Suprapubic skin (tissue), 4 donors: ENCODE measurements around the gene RANBP1.

ENCODE experiments used
- POLR2A ChIP-seq, 2 donors: fragments of 450-650 bp; IDR thresholded peaks; one replicate each; pipeline ENCODE4 v1.6.1; 2017; ENCODE audit warnings: antibody characterized with exemption in 2 of 2, mild to moderate bottlenecking in 2 of 2, moderate library complexity in 2 of 2
- POLR2AphosphoS5 ChIP-seq, 3 donors: sonication (generic); formaldehyde crosslinking; IDR thresholded peaks; one replicate each; pipeline ENCODE4 v1.6.1; 2017; ENCODE audit warnings: antibody characterized with exemption in 3 of 3
- TF ChIP-seq, protein P1 (sequence below), 2 donors: fragments of 200-600 bp in 1 of 2; fragments of 450-650 bp in 1 of 2; sonication (generic) in 1 of 2; IDR thresholded peaks; one replicate each; pipeline ENCODE4 v1.5.1; 2016 to 2019; ENCODE audit warnings: antibody characterized with exemption in 2 of 2, mild to moderate bottlenecking in 1 of 2, moderate library complexity in 1 of 2

DNA sequence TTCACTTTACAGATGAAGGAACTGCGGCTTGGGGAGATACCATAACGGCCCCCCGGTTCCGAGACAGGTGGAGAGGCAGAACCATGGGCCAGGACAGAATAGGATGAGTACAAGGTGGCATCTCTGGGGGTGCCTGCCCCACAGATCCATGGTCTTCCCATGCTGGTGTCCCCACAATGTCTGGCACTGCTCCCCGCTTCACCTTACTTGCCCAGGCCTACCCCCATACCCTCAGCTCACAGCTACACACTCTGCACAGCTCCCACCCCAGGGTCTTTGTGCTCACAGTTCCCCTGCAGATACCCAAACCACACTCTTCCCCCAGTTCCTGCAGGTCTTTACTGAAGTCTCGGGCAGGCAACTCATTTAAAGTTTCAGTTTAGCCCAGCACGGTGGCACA, 47.3 kb upstream of the RANBP1 start:
- TF ChIP-seq, protein P1, sequence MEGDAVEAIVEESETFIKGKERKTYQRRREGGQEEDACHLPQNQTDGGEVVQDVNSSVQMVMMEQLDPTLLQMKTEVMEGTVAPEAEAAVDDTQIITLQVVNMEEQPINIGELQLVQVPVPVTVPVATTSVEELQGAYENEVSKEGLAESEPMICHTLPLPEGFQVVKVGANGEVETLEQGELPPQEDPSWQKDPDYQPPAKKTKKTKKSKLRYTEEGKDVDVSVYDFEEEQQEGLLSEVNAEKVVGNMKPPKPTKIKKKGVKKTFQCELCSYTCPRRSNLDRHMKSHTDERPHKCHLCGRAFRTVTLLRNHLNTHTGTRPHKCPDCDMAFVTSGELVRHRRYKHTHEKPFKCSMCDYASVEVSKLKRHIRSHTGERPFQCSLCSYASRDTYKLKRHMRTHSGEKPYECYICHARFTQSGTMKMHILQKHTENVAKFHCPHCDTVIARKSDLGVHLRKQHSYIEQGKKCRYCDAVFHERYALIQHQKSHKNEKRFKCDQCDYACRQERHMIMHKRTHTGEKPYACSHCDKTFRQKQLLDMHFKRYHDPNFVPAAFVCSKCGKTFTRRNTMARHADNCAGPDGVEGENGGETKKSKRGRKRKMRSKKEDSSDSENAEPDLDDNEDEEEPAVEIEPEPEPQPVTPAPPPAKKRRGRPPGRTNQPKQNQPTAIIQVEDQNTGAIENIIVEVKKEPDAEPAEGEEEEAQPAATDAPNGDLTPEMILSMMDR (IDR thresholded peaks at IDR 0.05), result no peak
- TF ChIP-seq POLR2A (IDR thresholded peaks at IDR 0.05), result no peak
- TF ChIP-seq POLR2AphosphoS5 (IDR thresholded peaks at IDR 0.05), result no peak
